Stimulated activated CD8-positive, alpha-beta memory T cell treated with anti-CD3 and anti-CD28 coated beads, Interleukin-15, amount 100 ng/mL, for 4 hours (primary cell): ENCODE results near the gene CABP4.
A peak's percentile ranks its signal among the peaks of the same experiment; 100 is the strongest.
"Not testable (repeated sequence)": the region's sequence is repeated elsewhere in the genome, so short reads cannot be mapped to it uniquely, and the experiment has no call there.

Source experiments
- DNase-seq, 2 donors: peaks; one replicate each; pipeline ENCODE4 v3.0.0-alpha.2; 2020; ENCODE audit warnings: low read depth in 2 of 2

Gene CABP4

DNA sequence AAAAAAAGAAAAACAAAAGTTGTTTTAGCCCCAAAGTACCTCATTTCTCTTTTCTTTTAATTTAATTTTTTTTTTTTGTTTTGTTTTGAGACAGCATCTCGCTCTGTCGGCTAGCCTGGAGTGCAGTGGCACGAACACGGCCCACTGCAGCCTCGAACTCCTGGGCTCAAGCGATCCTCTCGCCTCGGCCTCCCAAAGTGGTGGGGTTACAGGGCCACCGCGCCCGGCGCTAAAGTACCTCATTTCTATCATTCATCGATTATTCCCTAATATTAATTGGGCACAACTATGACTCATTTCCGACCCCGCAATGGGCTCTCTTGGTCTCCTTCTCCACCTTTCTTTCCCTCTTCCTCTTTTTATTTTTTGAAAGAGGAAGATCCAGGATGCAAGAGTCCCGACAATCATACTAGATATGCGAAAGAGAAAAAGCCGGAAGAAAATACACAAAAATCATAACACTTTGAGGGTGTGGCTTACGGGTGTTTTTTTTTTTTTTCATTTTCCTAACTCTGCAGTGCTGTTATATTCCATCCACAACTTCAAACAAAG lies 27.2 kb downstream of the CABP4 start:
- no peak for DNase-seq

- peak; percentile 89 to 94 for DNase-seq
Measured at GRCh38 chr11:67482827-67483798, 28.0 kb downstream of the CABP4 start, which contains the start of gene AIP. Gene AIP, plus strand, starts transcription at chr11:67483026. Its CDS starts 133 bp downstream, at chr11:67483159.

- no peak for DNase-seq
Measured at GRCh38 chr11:67483831-67484665, 28.9 kb downstream of the CABP4 start.

DNA sequence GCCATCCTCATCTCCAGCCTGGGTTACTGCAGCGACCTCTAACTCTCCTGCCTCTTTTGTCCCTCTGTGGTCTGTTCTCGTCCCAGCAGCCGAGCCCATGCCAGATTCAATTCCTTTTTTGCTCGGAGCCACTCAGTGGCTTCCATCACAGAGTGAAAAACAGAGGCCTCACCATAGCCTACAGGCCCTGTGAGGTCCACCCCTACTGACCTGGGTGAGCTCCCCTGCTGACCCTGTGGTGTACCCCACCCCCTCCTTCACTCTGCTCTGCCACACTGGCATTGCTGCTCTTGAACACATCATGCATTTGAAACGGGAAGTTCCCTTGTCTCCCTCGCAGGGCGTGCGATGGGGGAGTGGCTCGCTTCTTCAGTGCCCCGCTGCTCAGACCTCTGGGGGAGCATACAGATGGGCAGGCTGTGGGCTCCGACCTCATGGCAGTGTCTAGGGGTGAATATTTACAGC lies 29.7 kb downstream of the CABP4 start:
- no peak for DNase-seq

GRCh38 chr11:67485873-67486361 lies 30.8 kb downstream of the CABP4 start:
- DNase-seq, result not testable (repeated sequence)

DNA sequence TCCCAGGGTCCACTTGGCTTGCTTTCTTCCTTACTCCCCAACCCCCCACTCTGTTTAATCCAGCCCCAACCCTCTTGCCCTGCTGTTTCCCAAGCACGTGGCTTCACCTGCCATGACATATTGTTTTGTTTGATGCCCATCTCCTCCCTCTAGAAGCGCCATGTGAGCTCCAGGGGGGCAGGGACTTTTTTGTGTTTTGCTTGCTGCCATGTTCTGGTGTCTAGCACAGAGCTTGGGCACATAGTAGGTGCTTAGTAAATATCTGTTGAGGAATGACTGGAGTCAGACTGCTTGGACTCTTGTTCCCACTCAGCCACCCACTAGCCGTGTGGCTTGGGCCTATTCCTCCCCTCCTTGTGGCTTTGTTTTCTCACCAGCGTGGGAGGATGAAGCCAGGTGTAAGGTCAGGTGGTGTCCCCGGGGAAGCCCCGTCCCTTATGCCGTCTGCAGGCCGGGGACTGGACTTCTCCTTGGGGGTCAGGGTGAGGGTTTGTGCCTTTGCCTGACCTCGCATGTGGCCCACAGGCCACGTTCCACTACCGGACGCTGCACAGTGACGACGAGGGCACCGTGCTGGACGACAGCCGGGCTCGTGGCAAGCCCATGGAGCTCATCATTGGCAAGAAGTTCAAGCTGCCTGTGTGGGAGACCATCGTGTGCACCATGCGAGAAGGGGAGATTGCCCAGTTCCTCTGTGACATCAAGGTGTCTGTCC lies 31.5 kb downstream of the CABP4 start:
- no peak for DNase-seq

DNA sequence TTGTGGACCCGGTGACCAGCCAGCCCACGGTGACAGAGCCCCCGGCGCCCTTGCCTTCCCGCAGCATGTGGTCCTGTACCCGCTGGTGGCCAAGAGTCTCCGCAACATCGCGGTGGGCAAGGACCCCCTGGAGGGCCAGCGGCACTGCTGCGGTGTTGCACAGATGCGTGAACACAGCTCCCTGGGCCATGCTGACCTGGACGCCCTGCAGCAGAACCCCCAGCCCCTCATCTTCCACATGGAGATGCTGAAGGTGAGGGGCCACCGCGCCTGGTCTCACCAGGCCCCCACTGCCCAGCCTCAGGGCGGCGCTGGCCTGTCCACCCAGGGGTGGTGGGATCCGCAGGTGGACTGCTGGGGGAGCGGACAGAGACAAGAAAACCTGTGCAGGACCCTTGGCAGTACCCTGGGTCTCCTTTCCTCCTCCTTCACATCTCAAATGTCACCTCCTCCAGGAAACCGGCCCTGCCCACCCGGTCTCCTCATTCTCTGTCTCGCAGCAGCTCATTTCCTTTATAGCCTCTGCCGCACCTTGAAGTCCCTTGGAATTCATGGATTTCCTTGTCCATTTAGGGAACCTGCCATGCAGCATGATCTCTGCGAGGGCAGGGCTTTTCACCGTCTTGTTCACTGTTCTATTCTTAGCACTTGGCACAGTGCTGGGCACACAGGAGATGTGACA lies 34.2 kb downstream of the CABP4 start:
- no peak for DNase-seq

DNA sequence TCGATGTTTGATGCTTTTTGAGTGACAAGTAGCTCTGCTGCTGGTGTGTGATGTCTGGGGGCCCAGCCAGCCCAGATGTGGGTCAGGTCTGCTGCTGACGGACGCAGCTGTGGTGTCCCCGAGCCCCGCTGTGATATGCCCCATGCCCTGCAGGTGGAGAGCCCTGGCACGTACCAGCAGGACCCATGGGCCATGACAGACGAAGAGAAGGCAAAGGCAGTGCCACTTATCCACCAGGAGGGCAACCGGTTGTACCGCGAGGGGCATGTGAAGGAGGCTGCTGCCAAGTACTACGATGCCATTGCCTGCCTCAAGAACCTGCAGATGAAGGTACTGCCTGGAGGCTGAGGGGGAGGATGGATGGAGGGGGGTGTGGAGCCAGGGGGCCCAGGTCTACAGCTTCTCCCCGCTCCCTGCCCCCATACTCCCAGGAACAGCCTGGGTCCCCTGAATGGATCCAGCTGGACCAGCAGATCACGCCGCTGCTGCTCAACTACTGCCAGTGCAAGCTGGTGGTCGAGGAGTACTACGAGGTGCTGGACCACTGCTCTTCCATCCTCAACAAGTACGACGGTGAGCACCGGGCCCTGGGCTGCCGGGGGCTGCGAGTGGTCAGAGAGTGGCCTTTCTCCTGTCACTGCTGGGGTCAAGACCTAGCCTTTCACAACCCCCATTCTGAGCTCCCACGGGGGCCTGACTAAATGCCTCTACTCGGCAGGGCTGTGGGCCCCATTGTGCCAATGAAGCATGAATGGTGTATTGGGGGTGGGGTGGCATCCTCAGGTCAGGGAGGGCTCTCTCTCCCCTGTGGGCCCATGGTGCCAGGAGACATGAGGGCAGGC lies 35.0 kb downstream of the CABP4 start:
- no peak for DNase-seq

- DNase-seq, result no peak
Measured at GRCh38 chr11:67490727-67491065, 35.5 kb downstream of the CABP4 start.

DNA sequence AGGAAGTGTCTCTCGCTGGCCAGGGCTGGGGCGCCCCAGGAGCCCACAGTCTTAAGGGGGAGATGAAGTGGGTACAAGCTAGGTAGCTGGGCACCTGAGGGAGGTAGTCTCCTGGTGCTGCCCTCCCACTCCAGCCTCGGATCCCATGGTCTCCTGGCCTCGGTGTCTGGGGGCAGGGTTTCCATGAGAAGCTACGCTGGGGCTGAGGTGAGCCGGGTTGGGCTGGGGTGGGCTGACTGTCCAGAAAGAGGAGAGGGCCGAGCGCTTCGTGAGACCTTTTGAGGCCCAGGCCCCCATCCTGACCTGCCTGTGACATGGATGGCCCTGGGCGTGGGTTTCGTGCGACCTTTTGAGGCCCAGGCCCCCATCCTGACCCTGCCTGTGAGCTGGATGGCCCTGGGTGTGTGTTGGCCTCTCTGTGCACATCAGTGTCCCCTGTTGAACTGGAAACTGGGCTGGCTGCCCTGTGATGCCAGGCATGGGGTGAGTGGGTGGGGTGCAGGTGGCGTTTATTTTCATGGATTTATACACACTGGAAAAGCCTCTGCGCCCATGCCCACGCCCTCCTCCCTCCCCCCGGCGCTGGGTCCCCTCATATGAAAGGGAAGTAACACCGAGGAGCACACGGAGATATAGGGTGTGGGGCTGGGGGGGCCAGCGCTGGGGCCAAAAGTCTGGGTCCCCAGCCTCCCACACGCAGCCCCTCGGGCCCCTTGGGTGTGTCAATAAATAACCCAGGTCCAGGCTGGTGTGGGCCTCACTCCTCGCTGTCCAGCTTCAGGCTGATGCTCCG lies 36.3 kb downstream of the CABP4 start:
- DNase-seq, result no peak

DNA sequence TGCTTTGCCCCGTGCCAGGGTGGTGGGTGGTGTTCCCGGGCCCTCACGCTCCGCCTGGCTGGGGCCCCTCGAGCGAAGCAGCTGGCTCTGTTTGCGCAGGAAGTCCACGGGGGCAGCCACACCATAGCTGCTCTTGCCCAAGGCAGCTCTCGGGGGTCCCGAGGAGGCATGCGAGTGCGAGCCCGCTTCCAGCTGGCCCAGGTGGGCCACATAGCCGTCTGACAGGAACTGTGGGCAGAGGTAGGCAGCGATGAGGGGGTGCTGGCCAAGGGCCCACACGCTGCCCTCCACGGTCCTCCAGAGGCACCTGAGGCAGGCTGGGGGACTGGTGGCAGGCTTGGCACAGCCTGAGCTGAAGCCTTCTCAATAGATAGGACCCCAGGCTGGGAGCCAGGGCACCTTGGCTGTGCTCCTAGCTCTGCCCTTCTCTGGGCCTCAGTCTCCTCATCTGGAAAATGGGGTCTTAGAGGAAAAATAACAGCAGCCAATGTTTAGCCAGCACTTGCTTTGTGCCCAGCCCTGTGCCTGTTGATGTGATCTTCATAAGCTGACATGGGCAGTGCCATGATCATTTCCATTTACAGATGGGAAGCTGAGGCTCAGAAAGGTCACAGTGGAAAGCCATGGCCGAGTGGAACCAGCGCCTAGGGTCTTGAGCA lies 37.0 kb downstream of the CABP4 start:
- DNase-seq, result no peak

DNA sequence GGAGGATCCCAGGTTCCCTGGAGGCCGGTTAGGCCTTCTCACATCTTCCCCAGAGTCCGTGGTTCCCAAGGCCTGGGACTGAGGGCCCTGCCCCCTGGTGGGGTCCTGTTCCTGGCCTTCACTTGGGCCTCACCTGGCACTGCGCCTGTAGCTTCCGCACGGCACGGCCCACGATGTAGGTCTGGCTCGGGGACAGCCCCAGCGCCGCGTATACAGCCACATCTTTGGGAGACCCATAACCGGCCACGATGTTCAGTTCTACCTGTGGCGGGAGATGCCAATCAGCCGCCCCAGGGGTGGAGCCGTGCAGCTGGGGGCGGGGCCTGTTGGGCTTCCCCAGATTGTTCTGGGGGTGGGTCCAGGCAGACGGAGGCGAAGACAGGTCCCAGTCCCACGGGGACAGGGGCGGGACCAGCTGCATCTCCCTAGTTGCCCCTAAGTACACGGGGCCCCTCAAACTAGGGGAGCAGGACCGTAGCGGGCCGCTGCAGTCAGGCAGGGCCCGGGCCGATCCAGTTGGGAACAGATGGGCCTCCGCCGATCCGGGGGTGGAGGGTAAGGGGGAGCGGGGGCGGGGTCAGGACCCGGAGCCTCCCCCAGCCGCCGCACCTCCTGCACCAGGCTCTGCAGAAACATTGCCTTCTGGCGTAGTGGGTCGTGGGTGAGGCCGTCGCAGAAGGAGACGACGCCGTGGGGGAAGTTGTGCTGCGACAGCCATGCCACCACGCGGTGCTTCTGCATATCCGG lies 37.8 kb downstream of the CABP4 start:
- no peak for DNase-seq

DNA sequence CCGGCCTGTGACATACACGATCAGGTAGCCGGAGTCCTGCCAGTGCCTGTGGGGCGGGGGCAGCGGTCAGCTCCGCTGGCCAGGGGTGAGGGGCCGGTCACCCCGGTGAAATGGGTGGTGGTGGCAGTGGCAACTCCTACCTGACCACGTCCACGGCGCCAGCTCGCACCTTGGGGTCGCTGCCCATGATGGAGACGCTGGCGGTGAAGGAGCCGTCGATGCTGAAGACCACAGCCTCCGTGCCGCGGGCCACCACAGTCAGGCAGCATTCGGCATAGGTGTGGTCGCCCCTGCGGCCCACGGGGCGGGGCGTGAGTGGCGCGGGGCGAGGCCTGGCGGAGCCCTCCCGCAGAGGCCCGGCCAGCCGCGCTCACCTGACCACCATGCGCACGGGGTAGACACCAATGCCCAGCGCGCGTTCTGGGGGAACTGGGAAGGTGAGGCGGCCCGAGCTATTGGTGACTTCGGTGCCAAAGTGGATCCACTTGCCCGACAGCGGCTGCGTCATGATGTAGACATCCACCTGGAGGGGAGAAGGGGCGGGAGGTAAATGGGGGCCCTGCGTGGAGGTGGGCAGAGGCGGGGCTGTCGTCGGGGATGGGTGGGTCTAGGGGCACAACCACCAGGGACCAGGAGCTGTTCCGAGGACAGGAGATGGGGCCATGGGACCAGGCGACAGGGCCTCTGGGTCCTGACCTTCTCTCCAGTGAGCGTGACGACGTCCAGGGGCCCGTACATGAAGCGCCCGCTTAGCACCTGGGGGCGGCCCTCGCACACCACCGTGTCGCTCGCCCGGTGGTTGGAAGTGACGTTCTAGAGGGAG lies 38.6 kb downstream of the CABP4 start:
- DNase-seq, result no peak

DNA sequence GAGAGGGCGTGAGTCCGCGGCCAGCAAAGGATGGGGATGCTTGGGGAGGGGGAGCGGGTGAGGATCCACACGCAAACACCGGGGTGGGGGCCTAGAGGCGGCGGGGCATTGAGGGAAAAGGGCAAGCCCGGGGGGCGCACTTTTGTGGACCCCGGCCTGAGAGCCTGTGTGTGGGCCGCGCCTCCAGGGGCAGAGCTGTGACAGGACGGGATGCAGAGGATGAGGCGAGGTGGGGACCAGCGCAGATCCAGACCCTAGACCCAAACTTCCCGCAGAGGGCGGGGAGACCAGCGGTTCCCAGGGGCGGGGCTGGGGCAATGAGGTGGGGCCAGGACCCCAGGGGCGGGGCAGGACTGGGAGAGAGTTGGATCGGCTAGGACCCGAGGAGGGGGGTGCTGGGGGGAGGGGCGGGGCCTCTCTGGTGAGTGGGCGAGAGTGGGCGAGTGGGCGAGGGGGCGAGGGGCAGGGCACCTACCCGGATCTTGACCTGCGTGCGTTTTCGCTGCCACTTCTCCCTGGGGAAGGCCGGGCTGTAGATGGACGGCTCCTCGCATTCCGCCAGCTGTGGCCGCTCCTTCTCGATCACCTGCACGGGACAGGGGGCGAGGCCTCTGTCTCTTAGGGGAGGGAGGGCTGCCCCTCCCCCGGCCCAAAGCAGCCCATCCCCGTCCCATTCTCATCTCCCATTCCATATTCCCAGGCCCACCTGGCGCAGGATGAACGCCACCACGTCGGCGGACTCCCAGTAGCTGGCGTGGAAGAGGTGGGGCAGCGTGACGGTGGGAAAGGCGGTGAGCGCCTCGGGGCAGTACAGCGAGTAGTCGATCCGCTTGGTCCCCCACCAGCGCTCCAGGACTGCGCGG lies 39.4 kb downstream of the CABP4 start:
- no peak for DNase-seq

DNA sequence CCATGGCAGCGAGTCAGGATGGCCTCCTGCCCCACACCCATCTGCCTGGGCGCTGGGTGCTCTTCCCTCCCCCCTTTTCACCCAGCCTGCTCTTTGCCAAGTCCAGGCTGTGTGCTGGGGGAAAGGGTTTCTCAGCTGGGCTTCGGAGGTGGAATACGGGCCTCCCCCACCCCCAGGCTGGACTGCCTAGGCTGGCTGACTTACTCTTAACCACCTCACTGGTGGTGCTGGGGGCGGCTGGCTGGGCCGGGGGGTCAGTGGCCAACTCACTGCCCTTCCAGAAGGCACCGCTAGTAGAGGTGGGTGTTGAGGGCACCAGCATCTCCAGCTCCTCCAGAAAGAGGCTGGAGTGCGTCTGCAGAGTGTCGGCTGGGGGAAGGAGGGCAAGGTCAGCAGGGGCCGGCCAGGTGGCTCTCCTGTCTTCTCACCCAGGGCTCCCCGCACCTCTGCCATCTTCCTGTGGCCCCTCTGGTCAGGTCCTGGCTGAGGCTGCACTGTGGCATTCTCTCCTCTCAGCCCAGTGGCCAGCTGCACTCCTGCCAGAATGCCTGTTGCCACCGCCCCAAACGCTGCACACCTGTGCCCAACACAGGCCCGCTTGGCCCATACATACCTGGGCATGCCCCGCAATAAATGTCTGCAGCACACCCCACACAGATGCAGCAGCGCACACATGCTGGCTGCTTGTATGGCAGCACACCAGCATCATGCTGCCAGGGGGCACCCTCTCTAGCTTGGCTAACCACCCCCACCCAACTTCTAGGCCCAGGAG lies 40.3 kb downstream of the CABP4 start:
- no peak for DNase-seq
